HepG2 (cell line): Measurements from ENCODE around the gene SYTL2.

Experiments used
- FOXP1 ChIP-seq, 2 experiments: fragments of 450-650 bp in 1 of 2; IDR thresholded peaks; 2 replicates each; pipeline ENCODE4 v1.6.1; 2017 to 2018; ENCODE audit warnings: antibody characterized with exemption in 1 of 2
- RELA ChIP-seq: sonication (generic); formaldehyde crosslinking; IDR thresholded peaks from 2 replicates; pipeline ENCODE4 v1.4.0; 2020; ENCODE audit warnings: missing genetic modification reagents
- SATB2 ChIP-seq: sonication (generic); formaldehyde crosslinking; IDR thresholded peaks from 2 replicates; pipeline ENCODE4 v1.5.0; 2020; ENCODE audit warnings: missing genetic modification reagents

GRCh38 chr11:85768473-85769146 is 42.3 kb downstream of the SYTL2 start:
- TF ChIP-seq FOXP1 (IDR thresholded peaks at IDR 0.05), result no peak
- no peak for TF ChIP-seq FOXP1 (CRISPR knock-in tag; IDR thresholded peaks at IDR 0.05)
- TF ChIP-seq SATB2 (CRISPR knock-in tag), result no peak
- no peak for TF ChIP-seq RELA
